ACC112 (cell line): ENCODE results near the gene SOX12.

ENCODE experiments used
- H2AFZ ChIP-seq: fragments of 200-600 bp; sonication (generic); one replicate; pipeline ENCODE4 v1.6.0; 2017; ENCODE audit warnings: antibody characterized with exemption, low read length; ENCODE audit not compliant: unreplicated experiment
- H3K27ac ChIP-seq: fragments of 200-600 bp; sonication (generic); 2 replicates; pipeline ENCODE4 v1.5.1; 2014; ENCODE audit warnings: low read depth, mild to moderate bottlenecking, antibody characterized with exemption, low read length, moderate library complexity
- H3K27me3 ChIP-seq: fragments of 200-600 bp; sonication (generic); 2 replicates; pipeline ENCODE4 v1.6.1; 2014; ENCODE audit warnings: mild to moderate bottlenecking, antibody characterized with exemption, low read length, moderate library complexity, mixed read lengths; ENCODE audit not compliant: insufficient read depth
- H3K36me3 ChIP-seq: fragments of 200-600 bp; sonication (generic); 2 replicates; pipeline ENCODE4 v1.6.1; 2016; ENCODE audit warnings: mild to moderate bottlenecking, antibody characterized with exemption, low read length, moderate library complexity, mixed read lengths; ENCODE audit not compliant: insufficient read depth
- H3K4me1 ChIP-seq: fragments of 200-600 bp; sonication (generic); one replicate; pipeline ENCODE4 v1.6.1; 2016; ENCODE audit warnings: low read length, mixed read lengths; ENCODE audit not compliant: insufficient read depth, unreplicated experiment, control insufficient read depth
- H3K4me3 ChIP-seq: fragments of 200-600 bp; sonication (generic); 2 replicates; pipeline ENCODE4 v1.5.1; 2014; ENCODE audit warnings: mild to moderate bottlenecking, low read depth, low read length
- H3K79me2 ChIP-seq: fragments of 200-600 bp; sonication (generic); one replicate; pipeline ENCODE4 v1.6.0; 2016; ENCODE audit warnings: low read length; ENCODE audit not compliant: control insufficient read depth, unreplicated experiment, insufficient read depth

Gene SOX12

DNA sequence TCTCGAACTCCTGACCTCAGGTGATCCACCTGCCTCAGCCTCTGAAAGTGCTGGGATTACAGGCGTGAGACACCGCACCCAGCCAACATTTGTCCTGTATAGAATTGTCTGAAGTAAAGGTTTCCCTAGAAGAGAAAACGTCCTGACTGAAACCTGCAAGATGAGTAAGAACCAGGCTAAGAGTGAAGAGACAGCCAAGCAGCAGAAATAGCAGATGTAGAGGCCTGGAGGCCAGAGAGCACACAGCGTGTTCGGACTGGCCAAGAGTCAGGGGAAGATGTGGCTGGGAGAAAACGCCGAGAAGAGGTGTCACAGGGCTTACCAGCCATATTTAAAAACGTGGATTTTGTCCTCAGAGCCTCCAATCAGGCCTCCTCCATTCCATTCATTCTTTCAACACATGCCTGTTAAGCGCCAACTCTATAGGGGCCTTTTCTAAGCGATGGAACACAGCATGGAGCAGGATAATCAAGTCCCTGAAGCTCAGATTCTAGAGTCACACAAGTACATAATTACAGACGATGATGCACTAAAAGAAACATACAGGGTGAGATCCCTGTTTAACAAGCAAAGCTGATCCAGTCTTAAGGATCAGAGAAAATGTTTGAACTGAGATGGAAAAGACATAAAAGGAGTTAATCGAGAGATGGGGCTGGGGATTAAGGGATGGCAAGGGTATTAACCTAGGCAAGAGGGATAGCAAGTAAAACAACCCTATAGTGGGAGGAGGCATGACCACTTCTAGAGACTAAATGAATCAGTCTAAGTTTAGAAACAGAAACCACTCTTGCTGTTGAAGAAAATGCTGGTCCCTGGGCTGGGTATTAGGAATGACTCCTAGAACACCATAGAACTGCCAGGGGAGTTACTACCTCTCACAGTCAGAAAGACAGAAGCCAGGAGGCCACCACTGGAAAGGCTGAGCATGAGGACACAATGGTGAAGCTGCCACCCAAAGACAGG, 23.2 kb upstream of the SOX12 start:
- H3K4me3 ChIP-seq: no peak overlapping the region
- H3K27me3 ChIP-seq: no peaks in the 10 kb centered on the region
- no peak overlapping the region for H3K27ac ChIP-seq

DNA sequence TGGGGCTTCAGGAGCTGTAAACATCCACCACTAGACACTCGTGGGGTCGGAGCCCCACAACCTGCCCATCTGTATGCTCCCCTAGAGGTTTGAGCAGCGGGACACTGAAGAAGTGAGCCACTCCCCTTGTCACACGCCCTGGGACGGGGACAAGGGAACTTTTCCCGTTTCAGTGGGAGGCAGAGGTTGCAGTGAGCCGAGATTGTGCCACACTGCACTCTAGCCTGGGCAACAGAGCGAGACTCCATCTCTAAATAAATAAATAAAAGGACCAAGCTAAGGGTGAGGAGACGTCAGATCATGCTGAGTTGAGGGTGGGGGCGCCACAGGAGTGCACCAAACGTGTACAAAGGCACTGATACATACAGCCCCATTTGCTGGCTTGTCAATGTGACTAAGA, 19.6 kb upstream of the SOX12 start:
- no peak overlapping the region for H2AFZ ChIP-seq
- H3K27ac ChIP-seq: no peak overlapping the region
- no peaks in the 10 kb centered on the region for H3K27me3 ChIP-seq
- 0 out of 2 replicates have a peak, but pooled peaks cover 2% of the 10 kb centered on the region for H3K36me3 ChIP-seq
- peaks cover 16% of the 10 kb centered on the region for H3K4me1 ChIP-seq
- H3K79me2 ChIP-seq: peaks cover 4% of the 10 kb centered on the region
- H3K4me3 ChIP-seq: no peak overlapping the region

More for the DNA sequence above, 23.2 kb upstream of the SOX12 start:
- H3K36me3 ChIP-seq: peaks cover 6% of the 10 kb centered on the region; the same call in 1 of the 2 replicates
- H3K4me1 ChIP-seq: peaks cover 20% of the 10 kb centered on the region
- H3K79me2 ChIP-seq: peaks cover 36% of the 10 kb centered on the region
- H2AFZ ChIP-seq: no peak overlapping the region

DNA sequence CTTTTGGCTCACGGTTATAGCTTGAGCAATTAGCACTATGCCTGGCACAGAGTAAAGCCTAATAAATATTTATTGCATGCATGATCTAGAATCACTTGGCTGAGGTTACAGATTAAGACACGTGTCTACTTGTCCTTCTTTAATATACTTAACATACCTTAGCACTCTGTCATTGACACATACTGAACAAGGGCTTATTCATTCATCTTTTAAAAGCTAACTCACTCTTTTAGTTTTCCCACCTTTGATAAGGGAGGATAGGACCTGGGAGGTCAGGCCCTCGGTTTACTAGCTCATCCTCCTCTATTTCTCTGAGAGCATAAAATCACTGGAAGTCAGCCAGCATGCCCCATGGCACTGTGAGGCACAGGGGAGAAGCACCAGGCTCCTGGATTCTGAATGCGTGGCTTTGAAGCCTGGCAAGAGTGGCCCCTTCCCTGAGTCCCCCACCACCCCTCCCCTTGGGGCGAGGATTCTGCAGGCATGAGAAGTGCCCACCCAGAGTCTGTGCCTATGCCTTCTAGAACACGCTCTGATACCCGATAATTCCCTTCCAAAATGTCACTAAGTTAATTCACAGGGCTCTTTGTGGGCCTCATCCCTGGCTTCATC, 16.8 kb upstream of the SOX12 start:
- Histone ChIP-seq H3K27ac (peak overlapping the region; percentile 95; the same call in 1 of the 2 replicates), H2AFZ (no peak overlapping the region), H3K27me3 (no peaks in the 10 kb centered on the region), H3K36me3 (no peaks in the 10 kb centered on the region), H3K79me2 (no peaks in the 10 kb centered on the region), H3K4me1 (peaks cover 14% of the 10 kb centered on the region), H3K4me3 (no peak overlapping the region)

DNA sequence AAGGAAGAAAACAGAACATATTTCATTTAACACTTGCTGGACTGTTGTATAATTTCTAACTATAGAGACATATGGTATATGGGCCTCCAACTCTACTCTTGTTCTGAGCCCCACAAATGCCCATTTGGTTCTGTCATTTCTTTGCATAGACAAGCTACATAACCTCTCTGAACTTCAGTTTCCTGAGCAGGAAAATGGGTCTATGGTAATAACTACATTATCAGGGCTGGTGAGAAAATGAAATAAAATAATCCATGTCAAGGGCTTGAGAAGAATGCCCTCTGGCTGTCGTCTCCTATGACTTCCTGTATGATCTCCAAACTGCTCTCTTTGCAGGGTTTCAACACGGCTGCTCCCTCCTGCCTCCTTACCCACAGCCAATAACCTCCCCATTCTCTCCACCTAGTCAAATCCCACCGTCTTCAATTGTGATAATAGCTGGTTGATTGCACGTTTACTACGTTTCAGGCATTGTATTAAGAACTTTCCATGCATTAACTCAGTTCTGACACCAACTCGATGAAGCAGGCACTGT, 16.0 kb upstream of the SOX12 start:
- H3K27me3 ChIP-seq: no peaks in the 10 kb centered on the region
- H2AFZ ChIP-seq: peak overlapping the region; percentile 78
- H3K4me1 ChIP-seq: peaks cover 23% of the 10 kb centered on the region
- no peaks in the 10 kb centered on the region for H3K36me3 ChIP-seq
- H3K27ac ChIP-seq: peak overlapping the region; percentile 95
- peak overlapping the region; percentile 73 for H3K4me3 ChIP-seq
- H3K79me2 ChIP-seq: no peaks in the 10 kb centered on the region

DNA sequence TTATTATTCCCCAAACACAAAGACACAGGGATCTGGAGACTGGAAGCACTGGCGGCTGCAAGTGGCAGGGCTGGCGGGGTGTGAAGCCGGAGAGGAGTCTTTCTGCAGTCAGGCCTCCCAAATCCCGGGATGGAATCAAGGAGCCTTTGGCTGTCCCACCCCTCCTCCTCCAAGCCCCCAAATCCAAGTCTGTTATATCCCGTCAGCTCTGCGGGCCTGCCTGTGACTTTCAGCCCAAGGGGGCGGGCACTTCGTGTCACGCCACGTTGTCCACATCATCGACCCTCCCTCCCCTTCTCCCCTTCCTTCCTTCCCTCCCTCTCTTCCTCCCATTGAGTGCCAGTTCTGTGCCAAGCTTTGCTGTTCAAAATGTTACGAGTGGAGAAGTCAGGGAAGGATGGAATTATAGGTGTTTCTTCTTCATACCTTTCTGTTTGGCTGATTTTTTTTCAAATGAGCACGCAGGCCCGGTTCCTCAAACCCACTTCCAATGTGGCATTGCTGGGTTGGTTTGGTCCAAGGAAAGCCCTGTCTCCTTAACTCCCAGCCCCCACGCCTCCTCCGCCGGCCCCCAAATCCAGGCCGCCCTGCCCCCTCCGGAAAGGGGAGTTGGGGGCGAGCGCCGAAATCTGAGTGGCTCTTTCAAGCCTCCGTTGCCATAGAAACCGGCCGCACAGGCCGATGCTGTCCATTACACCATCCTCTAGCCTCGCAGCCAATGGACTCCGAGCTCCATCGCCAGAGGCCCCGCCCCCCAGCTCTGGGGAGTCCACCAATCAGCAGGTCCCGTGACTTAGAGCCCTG, 15.3 kb upstream of the SOX12 start:
- Histone ChIP-seq H3K27ac (peak overlapping the region; percentile 95), H3K4me3 (peak overlapping the region; percentile 73), H3K27me3 (no peaks in the 10 kb centered on the region), H3K79me2 (no peaks in the 10 kb centered on the region), H3K4me1 (peaks cover 23% of the 10 kb centered on the region), H2AFZ (peak overlapping the region; percentile 78), H3K36me3 (no peaks in the 10 kb centered on the region)

DNA sequence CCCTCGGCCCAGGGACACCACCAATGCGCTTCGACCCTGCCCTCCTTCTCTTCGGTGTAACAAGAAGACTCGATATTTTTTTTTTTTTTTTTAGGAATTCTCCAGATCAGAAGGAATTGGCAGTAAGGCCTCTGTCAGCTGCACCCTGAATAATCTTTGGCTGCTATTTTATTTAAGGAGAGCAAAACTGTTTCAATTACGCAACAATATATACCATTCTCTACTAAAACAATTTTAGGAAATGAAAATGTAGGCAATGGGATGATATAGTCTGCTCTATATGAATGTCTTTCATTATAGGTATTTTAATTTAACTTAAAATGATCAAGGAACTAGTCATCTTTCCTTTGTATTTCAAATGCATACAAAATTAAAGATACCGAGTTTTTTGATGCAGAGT, 14.7 kb upstream of the SOX12 start:
- Histone ChIP-seq H2AFZ (no peak overlapping the region), H3K36me3 (no peaks in the 10 kb centered on the region), H3K27me3 (no peaks in the 10 kb centered on the region), H3K27ac (peak overlapping the region; percentile 95), H3K79me2 (no peaks in the 10 kb centered on the region), H3K4me1 (peaks cover 23% of the 10 kb centered on the region), H3K4me3 (no peak overlapping the region; the same call in 1 of the 2 replicates)

DNA sequence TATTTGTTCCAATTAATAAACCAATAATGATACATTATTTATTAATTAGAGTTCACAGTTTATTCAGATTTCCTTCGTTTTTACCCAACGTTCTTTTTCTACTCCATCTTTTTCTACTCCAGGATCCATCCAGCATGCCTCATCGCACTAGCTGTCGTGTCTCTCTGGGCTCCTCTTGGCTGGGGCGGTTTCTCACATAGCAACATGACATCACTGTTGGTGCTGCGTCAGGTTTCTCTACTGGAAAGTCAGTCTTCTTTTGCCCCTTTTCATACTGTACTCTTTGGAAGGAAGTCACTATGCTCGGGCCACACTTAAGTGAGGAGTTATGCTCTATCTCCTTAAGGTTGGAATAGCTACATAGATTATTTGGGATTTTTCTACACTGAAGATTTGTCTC, 13.7 kb upstream of the SOX12 start:
- H3K27ac ChIP-seq: no peak overlapping the region
- peaks cover 23% of the 10 kb centered on the region for H3K4me1 ChIP-seq
- no peaks in the 10 kb centered on the region for H3K36me3 ChIP-seq
- H3K27me3 ChIP-seq: no peaks in the 10 kb centered on the region
- H3K4me3 ChIP-seq: no peak overlapping the region
- no peak overlapping the region for H2AFZ ChIP-seq
- H3K79me2 ChIP-seq: no peaks in the 10 kb centered on the region

DNA sequence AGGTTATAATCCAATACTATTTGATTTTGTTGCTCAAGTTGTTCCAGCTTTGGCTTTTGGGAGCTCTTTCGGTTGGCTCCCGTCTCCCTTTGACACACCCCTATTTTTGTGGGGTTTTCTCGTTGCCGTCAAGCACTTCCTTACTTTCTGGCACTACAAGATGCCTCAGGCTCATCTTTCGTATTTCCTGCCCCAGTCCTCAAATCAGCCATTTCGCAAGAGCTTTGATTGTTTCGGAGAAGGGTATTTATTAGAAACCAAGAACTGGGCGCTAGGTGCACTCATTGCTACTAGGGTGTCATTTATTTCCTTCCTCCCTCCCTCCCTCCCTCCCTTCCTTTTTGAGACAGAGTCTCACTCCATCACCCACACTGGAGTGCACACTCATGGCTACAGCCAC, 13.3 kb upstream of the SOX12 start:
- Histone ChIP-seq H3K36me3 (no peaks in the 10 kb centered on the region), H3K4me3 (no peak overlapping the region), H3K27ac (no peak overlapping the region), H3K79me2 (no peaks in the 10 kb centered on the region), H3K4me1 (peaks cover 23% of the 10 kb centered on the region), H2AFZ (no peak overlapping the region), H3K27me3 (no peaks in the 10 kb centered on the region)

DNA sequence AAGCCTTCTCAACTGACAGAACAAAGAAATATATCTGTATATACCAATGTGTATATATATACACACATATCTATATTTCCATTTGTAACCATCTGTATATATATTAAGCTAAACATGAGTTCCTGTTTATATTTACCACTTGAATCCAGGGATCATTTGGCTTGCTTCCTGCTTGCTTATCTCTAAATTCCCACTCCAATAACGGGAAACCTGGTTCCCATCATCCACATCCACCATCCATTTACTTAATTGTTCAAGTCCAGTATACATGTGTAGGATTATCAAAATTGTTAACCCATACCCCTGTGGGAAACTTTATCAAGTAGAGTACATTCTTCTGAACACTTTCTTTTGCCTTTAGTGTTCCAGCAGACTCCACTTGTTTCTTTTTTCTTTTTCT, 12.5 kb upstream of the SOX12 start:
- no peaks in the 10 kb centered on the region for H3K27me3 ChIP-seq
- H3K79me2 ChIP-seq: no peaks in the 10 kb centered on the region
- no peak overlapping the region for H3K4me3 ChIP-seq
- H2AFZ ChIP-seq: no peak overlapping the region
- H3K4me1 ChIP-seq: peaks cover 23% of the 10 kb centered on the region
- no peak overlapping the region for H3K27ac ChIP-seq
- no peaks in the 10 kb centered on the region for H3K36me3 ChIP-seq

DNA sequence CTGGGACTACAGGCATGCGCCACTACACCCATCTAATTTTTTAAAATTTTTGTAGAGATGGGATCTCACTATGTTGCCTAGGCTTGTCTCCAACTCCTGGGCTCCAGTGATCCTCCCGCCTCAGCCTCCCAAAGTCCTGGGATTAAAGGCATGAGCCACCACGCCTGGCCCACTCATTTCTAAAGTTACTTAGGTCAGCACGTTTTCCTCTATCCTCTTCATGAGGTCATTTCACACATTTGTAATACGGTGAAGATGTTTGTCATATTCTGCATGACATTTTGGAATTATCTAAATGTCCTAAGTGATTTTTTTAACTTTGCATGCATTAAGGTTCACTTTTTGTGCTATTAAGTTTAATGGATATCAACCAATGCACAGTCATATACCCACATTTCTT, 11.9 kb upstream of the SOX12 start:
- Histone ChIP-seq H3K4me3 (no peak overlapping the region), H3K4me1 (peaks cover 23% of the 10 kb centered on the region), H3K36me3 (no peaks in the 10 kb centered on the region), H3K79me2 (no peaks in the 10 kb centered on the region), H3K27me3 (no peaks in the 10 kb centered on the region), H2AFZ (no peak overlapping the region), H3K27ac (no peak overlapping the region)
